ENCODE measurements around the gene TMEM238L. TPM values are rescaled to one million over a fixed set of nuclear protein-coding genes. Genes with fewer than 3 reads are reported as not detected.
"Not testable (repeated sequence)": the region's sequence is repeated elsewhere in the genome, so short reads cannot be mapped to it uniquely, and the experiment has no call there.

Gene TMEM238L, protein sequence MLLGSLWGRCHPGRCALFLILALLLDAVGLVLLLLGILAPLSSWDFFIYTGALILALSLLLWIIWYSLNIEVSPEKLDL
- total RNA-seq: not detected

DNA sequence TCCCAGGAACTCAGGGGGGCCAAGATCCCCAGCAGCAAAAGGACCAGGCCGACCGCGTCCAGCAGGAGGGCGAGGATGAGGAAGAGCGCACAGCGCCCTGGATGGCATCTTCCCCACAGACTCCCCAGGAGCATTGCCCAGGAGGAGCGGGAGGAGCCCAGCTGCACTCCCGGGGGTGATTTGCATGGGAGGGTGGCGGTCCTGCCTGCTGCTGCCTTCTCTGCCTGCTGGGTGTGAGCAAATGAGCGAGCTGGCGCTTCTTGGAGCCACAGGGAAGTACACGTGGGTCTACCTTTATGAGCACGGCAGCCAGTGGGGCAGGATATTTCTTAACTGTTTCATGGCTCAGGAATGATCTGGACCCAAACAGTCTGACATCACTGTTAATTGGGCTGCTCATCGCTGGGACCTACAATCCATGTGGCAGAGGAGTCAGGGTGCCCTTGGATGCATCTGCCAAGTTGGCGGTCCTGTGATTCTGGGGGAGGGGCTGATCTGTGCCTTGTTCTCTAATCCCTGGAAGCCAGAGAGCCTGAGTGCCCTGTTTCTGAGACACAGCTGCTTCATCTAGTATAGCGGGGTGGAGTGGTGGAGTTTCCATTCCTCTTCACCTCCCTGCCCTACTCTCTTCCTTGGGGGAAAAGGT lies at the start of gene TMEM238L:
Gene TMEM238L (minus strand): TSS at position 270 of the 646 bp plus-strand sequence. CDS start 136 bp downstream, at position 134.
- H3K27me3 ChIP-seq: no peaks in the 10 kb centered on the region
- WGBS, 2 donors (ENCODE audit: low coverage in 1 of 2): 69 to 79% methylated on average over 7 to 14 of the region's 16 CpGs
- no peak for ATAC-seq
- TF ChIP-seq, protein P1, sequence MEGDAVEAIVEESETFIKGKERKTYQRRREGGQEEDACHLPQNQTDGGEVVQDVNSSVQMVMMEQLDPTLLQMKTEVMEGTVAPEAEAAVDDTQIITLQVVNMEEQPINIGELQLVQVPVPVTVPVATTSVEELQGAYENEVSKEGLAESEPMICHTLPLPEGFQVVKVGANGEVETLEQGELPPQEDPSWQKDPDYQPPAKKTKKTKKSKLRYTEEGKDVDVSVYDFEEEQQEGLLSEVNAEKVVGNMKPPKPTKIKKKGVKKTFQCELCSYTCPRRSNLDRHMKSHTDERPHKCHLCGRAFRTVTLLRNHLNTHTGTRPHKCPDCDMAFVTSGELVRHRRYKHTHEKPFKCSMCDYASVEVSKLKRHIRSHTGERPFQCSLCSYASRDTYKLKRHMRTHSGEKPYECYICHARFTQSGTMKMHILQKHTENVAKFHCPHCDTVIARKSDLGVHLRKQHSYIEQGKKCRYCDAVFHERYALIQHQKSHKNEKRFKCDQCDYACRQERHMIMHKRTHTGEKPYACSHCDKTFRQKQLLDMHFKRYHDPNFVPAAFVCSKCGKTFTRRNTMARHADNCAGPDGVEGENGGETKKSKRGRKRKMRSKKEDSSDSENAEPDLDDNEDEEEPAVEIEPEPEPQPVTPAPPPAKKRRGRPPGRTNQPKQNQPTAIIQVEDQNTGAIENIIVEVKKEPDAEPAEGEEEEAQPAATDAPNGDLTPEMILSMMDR (IDR thresholded peaks at IDR 0.05): no peak
- no peak for TF ChIP-seq EP300 (IDR thresholded peaks at IDR 0.05)
- TF ChIP-seq POLR2AphosphoS5 (IDR thresholded peaks at IDR 0.05): no peak
- no peak for TF ChIP-seq POLR2A (IDR thresholded peaks at IDR 0.05)
- H3K27ac ChIP-seq: no peak within 1 kb of the TSS
- H3K4me3 ChIP-seq: no peak within 1 kb of the TSS
- no peaks in the 10 kb centered on the region for H3K9me3 ChIP-seq
- H3K4me1 ChIP-seq: no peaks in the 10 kb centered on the region
- H3K36me3 ChIP-seq: no peaks in the 10 kb centered on the region

DNA sequence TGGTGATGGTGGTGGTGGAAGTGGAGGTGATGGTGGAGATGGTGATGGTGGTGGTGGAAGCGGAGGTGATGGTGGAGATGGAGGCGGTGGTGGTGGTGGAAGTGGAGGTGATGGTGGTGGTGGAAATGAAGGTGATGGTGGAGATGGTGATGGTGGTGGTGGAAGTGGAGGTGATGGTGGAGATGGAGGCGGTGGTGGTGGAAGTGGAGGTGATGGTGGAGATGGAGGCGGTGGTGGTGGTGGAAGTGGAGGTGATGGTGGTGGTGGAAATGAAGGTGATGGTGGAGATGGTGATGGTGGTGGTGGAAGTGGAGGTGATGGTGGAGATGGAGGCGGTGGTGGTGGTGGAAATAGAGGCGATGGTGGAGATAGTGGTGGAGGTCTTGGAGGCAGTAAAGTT lies 42.7 kb upstream of the TMEM238L start:
- 66 to 79% methylated on average over 5 to 6 of the region's 6 CpGs for WGBS, 2 donors (ENCODE audit: low coverage in 1 of 2)
- not testable (repeated sequence) for ATAC-seq, H3K27ac ChIP-seq, H3K27me3 ChIP-seq, H3K4me3 ChIP-seq, H3K9me3 ChIP-seq, H3K36me3 ChIP-seq
- H3K4me1 ChIP-seq: peaks cover 0 to 11% (median 3%) of the 10 kb centered on the region in 3 donors

DNA sequence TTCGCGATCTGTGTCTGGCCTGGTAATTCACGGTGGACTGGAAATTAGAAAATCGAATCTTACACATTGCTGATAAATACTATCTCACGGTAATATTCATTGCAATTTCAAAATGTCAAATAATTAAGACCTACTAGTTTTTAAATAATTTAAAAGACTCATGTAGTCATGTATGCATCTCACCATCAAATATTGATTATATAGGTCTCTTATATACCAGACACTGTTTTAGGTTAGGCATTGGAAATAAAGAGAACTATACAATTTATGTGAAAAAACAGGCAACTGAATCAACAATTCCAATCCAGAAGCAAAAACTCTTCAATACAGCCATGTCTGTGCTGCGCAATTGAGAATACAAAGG lies 41.5 kb upstream of the TMEM238L start:
- Histone ChIP-seq H3K9me3 (no peaks in the 10 kb centered on the region), H3K4me1 (peaks cover 0 to 11% (median 3%) of the 10 kb centered on the region in 3 donors), H3K4me3 (peak overlapping the region in 1 of 2 donors; percentile 50), H3K36me3 (no peaks in the 10 kb centered on the region), H3K27me3 (no peaks in the 10 kb centered on the region), H3K27ac (no peak overlapping the region)
- no peak for ATAC-seq
- TF ChIP-seq EP300 (IDR thresholded peaks at IDR 0.05): no peak
- TF ChIP-seq, protein P1 (IDR thresholded peaks at IDR 0.05): no peak
- 17 to 21% methylated on average over 6 of the region's 6 CpGs for WGBS, 2 donors (ENCODE audit: low coverage in 1 of 2)

DNA sequence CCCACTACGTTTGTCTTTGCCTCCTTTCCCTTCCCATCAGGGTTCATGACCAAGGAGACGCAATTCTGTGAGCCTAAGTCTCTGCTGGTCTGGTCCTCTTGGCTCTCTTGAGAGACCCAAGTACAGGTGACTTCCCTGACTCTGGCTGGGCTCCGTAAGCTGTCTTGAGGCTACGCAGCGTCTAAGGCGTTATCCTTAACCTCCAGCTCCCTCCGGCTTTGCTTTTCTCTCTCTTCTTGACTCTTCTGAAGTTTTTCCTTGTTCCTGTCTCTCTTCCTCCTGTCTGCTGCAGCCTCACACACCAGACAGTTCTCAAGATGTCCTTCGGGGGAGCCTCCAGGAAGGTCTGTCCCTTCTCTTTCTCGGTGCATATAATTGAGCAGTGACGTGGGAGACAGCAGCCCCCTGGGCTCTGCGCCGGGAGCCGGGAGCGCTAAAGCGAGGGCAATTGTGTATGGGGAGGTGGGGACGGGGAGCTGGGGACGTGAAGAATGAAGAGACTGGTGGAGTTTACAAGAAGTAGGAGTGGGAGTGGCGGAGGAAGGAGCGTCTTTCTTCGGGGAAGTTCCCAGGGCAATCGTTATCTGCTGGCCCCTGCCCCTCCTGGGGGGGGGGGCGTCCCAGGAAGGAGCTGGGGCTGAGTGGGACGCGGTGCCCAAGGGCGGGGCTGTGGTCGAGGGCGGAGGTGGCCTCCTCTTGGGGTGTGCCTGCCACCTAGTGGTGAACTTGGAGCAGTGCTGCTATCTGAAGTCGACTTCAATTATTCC lies 40.9 kb upstream of the TMEM238L start:
- 4 to 6% methylated on average over 15 to 18 of the region's 28 CpGs for WGBS, 2 donors (ENCODE audit: low coverage in 1 of 2)
- H3K4me3 ChIP-seq: peak overlapping the region; percentile 10 to 50
- no peaks in the 10 kb centered on the region for H3K36me3 ChIP-seq
- peaks cover 0 to 11% (median 3%) of the 10 kb centered on the region in 3 donors for H3K4me1 ChIP-seq
- TF ChIP-seq POLR2A (IDR thresholded peaks at IDR 0.05): no peak
- TF ChIP-seq, protein P1 (IDR thresholded peaks at IDR 0.05): peak; percentile 93 to 96 (median 93)
- ATAC-seq: peak; percentile 91
- no peaks in the 10 kb centered on the region for H3K27me3 ChIP-seq
- no peaks in the 10 kb centered on the region for H3K9me3 ChIP-seq
- H3K27ac ChIP-seq: peak overlapping the region in 1 of 4 donors; percentile 38

DNA sequence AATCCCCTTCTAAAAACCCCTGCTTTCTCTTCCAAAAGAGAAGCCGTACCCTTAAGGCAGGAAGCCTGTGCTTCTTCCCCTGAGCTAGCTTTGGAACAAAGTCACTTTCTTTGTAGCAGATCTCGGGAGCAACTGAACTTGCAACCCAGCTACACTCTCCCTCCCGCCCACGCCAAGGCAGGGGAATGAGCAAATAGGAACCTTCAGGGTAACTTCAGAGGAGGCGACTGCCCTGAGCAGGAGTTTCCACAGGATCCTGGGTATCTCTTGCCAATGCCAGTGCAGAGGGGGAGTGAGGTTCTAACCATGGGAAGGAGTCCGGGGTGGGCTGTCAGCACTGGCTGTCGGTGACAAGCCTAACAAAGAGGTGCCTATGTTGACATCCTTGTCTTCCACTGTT lies 39.9 kb upstream of the TMEM238L start:
- no peak for ATAC-seq
- Histone ChIP-seq H3K9me3 (no peaks in the 10 kb centered on the region), H3K27ac (no peak overlapping the region), H3K4me3 (no peak overlapping the region), H3K36me3 (no peaks in the 10 kb centered on the region), H3K27me3 (no peaks in the 10 kb centered on the region), H3K4me1 (peaks cover 0 to 11% (median 3%) of the 10 kb centered on the region in 3 donors)
- TF ChIP-seq POLR2A (IDR thresholded peaks at IDR 0.05) (no peak), POLR2AphosphoS5 (IDR thresholded peaks at IDR 0.05) (no peak), EP300 (IDR thresholded peaks at IDR 0.05) (no peak)
- TF ChIP-seq, protein P1 (IDR thresholded peaks at IDR 0.05): no peak
- WGBS, 2 donors (ENCODE audit: low coverage in 1 of 2): 13 to 56% methylated on average over 3 to 5 of the region's 7 CpGs

Data from gastroesophageal sphincter (tissue), 4 donors.